Stimulated activated CD4-positive, alpha-beta T cell treated with anti-CD3 and anti-CD28 coated beads, Interleukin-2, amount 100 ng/mL, for 24 hours (primary cell): ENCODE results near the gene SDHAF1.

Source experiments
- DNase-seq, 2 donors: peaks; one replicate each; pipeline ENCODE4 v3.0.0-alpha.2; 2020

SDHAF1 gene

DNA sequence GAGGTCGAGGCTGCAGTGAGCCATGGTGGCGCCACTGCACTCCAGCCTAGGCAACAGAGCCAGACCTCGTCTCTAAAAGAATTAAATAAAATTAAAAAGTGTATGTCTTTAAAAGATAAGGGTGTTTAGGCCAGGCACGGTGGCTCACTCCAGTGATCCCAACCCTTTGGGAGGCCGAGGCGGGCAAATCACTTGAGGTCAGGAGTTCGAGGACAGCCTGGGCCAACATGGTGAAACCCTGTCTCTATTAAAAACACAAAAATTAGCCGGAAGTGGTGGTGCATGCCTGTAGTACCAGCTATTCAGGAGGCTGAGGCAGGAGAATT, 7.5 kb upstream of the SDHAF1 start:
- DNase-seq = no peak

DNA sequence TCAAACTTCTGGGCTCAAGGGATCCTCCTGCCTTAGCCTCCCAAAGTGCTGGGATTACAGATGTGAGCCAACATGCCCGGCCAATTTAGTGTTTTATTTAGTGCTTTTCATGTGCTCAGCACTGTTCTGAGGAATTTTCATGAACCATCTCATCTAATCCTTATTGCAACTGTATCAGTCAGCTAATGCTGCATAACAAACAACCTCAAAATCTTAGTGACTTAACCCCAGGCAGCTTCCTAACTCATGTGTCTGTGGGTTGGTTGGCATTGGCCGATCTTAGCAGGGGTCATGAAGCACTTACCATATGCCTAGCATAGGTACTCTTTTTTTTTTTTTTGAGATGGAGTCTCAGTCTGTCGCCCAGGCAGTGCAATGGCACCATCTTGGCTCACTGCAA, 6.2 kb upstream of the SDHAF1 start:
- DNase-seq = no peak

DNA sequence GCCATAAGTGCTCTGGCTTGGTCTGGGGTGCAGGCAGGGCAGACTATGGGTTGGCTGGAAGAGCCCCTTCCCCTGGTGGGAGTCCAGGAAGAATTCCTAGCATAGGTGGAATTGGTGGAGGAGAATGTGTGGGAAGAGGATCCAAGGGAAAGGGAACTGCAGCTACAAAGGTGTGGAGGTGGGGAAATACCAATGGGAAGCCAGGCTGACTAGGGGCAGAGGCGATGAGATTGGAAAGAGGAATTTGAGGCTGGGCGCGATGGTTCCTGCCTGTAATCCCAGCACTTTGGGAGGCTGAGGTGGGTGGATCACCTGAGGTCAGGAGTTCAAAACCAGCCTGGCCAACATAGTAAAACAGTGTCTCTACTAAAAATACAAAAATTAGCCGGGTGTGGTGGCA, 4.8 kb upstream of the SDHAF1 start:
- DNase-seq = no peak

DNA sequence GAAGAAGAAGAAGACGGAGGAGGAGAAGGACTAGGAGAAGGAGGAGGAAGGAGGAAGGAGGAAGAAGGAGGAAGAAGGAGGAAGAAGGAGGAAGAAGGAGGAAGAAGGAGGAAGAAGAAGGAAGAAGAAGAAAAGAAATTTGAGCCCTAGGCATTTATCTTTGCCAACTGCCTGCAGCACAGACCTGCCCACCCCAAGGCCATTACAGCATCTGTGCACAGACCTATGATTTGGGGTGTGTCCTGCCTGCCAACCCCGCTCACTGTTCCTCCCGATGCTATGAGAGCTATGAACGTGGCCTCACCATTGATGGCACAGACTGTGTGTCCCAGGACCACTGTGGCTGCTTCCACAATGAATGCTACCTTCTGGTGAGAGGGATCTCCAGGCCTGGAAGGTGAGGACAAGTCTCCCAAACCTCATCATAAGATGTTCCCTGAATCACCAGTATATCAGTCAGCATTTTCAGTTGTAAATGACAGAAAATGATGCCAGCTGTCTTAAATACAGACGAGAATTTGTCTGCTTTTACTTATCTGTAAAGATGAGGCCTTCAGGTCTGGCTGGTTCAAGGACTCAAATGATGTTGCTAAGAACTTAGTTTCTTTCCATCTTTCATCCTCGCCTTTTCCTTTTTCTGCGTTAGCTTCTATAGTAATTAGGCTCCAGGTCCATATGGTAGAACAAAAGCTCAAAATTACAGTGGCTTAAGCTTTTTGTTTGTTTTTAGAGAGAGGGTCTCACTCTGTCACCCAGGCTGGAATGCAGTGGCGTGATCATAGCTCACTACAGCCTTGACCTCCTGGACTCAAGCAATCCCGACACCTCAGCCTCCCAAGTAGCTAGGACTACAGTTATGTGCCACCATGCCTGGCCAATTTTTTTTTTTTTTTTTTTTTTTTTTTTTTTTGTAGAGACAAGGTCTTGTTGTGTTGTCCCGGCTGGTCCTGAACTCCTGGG, 3.9 kb upstream of the SDHAF1 start:
- no peak for DNase-seq

DNA sequence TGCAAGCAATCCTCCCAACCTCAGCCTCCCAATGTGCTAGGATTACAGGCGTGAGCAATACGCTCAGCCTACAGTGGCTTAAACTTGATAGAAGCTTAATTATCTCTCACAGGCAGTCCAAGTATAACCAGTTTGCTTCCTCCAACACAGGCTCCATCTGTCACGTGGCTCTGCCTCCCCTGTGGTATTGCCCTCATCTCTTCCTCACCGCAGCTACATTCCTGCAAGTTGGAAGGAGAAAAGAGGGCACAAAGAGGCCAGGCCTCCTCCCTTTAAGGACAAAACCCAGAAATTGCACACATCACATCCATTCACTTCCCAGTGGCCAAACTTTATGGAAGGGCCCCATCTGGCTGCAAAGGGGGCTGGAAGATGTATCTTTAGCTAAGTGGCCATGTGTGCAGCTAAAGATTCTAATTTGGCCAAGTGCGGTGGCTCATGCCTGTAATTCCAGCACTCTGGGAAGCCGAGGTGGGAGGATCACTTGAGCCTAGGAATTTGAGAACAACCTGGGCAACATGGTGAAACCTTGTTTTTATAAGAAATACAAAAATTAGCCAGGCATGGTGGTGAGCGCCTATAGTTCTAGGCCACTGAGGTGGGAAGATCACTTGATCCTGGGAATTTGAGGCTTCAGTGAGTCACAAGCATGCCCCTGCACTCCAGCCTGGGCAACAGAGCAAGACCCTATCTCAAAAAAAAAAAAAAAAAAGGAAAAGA, 3.1 kb upstream of the SDHAF1 start:
- DNase-seq = no peak

DNA sequence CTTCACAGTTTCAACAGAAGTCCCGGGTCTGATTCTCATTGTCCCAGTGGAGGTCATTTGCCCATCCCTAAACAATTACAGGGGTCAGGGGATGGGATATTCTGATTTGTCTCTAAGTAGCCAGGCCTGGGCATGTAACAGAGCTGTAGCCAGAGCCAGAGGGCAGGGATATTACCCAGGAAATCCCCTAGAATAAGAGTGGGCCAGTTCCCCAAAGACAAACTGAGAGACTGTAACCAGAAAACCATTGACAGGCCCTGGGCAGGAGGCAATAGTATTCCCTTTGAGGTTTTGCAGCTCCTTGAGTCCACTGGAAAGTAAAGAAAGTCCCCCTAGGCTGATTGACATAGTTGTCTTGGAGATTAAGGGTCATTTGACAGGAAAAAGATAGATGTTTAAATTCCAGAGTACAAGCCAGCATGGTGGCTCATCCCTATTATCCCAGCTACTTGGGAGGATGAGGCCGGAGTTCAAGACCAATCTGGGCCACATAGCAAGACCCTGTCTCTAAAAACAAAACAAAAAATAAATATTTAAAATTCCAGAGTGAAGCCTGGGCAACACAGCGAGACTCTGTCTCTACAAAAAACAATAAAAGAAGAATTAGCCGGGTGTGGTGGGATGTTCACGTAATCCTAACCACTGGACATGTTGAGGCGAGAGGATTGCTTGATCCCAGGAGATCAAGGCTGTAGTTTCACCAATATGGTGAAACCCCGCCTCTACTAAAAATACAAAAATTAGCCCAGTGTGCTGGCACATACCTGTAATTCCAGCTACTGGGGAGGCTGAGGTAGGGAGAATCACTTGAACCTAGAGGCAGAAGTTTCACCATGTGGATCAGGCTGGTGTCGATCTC, 1.9 kb upstream of the SDHAF1 start:
- DNase-seq = no peak

DNA sequence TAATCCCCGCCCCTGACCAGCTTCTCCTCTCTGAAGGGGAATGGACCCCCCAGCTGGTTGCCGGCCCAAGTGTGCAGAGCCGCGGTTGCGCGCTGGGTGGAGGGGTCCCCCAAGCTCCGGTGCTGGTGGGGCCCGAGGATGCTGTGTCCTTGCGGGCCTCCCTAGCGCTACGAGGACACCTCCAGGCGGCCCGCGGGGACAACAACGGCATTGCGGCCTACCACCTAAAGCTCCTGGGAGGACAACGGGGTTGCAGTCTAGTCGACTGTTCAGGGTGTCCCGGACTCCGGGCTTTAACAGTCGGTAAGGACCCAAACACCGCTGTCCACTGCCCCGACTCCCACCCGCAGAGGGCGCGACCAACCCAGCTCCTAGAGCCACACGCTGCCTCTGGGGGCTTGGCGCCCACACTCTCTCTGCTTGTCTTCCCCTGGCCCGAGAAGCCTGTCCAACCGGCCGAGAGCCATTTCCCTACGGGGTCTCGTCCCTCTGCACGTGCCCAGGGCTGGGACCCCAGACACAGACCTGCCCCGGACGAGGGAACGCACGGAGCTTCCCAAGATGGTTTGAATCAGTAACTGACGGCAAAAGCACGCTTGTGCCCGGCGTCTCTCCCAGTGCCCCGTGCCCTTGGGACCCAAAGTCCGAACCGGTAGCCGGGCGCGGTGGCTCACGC, 927 bp upstream of the SDHAF1 start:
- DNase-seq = no peak

DNA sequence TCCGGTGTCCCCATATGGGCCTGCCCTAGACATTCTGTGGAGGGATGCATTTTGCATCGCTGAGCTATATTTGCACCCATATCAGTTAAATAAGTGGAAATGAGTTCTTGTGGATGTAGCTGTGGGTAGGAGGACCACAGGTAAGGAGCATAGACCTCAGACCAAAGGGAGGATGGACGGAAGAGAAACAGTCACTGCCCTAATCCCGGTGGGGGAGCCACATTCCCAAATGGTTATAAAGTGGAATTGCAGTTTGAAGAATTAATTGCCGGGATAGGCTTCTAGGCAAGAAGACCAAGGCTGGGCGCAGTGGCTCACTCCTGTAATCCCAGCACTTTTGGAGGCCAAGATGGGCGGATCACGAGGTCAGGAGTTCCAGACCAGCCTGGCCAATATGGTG, 1.8 kb downstream of the SDHAF1 start:
- no peak for DNase-seq

DNA sequence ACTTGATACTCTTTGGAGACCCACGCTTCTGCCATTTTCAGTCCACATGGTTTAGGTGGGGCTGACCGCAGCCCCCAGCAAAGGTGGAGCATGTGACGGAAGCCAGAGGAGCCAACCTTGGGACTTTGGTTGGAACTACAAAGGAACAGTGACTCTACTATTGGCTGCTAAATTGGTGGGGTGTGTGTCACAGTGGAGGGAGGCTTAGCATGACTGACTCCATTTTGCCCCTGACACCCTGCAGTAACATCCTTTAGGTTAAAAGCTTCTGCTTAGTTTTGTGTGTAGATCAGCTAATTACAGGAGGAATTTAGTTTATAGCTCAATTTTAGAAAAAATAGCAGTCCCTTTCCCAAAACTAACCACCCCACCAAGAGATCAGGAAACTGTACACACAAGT, 6.6 kb downstream of the SDHAF1 start:
- no peak for DNase-seq

DNA sequence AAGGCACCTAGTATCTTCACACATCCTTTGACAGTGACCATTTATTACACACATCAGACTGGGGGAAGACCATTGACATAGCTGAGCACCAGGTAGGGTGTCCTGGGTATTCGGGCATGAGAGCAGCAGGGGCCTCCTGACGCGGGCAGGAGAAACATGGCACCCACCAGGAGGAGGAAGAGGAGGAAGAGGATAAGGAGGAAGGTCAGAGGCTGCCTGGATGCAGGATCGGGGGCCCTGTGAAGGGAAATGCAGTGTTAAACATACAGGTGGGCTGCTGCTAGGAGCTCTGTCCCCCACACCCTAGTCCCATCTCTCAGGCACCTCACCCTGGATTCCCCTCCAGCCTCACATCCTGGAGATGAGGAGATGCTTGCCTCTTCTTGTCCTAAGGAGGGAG, 8.3 kb downstream of the SDHAF1 start:
- DNase-seq = no peak

DNA sequence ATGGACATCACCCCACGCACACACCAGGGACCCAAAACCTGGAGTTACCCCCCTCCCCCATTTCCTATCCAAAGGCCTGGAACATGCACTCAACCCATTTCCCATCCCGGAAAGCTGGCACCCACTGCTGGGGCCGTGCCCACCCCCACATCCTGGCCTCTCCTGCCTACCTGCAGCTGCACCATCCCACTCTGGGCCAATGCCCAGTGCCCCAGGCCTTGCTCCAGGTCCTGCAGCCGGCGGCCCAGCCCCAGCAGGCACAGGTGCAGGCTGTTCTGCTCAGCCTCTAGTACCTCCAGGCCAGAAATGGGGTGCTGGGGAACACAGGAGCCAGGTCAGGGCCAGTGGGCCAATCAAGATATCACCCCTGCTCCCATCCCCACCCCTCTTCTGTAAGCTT, 12.0 kb downstream of the SDHAF1 start:
- DNase-seq = no peak

DNA sequence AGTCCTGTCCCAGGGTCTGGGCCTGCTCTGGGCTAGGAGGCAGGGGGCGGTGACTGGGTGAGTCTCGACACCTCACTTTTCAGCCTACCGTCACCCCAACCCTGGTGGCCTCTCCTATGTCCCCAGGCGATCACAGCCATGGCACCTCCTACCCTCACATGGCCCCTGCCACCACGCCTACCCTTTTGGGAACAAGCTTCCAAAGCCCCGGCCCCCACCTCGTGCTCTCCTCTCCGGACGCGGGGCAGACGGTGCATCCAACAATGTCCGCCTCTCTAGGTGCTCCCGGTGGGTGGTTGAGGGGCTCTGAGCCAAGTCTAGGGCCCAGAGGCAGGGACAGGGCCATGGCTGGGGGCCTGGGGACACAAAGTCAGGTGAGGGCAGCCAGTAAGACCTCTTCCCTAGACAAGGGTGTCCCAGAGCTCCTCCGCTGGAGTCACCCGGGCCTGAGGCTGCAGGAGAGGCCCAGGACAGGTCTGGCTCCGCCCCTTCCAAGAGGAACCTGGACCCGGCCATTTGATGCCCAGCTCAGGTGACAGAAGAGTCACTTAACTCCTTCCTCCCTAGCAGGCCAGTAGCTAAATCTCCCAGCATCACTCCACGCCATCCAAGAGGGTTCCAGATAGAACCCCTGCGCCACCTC, 13.5 kb downstream of the SDHAF1 start, which contains the start of gene SYNE4:
SYNE4 (minus strand) TSS at position 478 of the 643 bp plus-strand sequence; CDS start at position 346, 132 bp downstream.
- no peak for DNase-seq

DNA sequence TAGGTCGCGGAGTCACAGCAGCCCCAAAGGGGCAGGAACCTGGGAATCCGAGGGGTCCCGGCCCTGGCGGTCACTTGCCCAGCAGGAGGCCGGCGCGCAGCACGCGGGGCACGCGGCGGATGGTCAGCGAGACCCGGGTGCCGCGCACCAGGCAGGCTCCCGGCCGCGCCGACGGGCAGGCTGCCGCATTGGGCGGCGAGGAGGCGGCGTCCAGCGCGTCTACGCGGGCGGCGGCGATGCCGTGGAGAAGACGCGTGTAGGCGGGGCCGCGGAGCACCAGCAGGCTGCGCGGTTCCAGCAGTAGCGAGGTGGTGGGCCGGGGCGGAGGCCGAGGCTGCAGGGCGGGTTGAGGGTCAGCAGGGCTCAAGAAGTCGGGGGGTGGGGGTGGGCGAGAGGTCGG, 14.2 kb downstream of the SDHAF1 start:
- DNase-seq = peak; percentile 52 to 72

DNA sequence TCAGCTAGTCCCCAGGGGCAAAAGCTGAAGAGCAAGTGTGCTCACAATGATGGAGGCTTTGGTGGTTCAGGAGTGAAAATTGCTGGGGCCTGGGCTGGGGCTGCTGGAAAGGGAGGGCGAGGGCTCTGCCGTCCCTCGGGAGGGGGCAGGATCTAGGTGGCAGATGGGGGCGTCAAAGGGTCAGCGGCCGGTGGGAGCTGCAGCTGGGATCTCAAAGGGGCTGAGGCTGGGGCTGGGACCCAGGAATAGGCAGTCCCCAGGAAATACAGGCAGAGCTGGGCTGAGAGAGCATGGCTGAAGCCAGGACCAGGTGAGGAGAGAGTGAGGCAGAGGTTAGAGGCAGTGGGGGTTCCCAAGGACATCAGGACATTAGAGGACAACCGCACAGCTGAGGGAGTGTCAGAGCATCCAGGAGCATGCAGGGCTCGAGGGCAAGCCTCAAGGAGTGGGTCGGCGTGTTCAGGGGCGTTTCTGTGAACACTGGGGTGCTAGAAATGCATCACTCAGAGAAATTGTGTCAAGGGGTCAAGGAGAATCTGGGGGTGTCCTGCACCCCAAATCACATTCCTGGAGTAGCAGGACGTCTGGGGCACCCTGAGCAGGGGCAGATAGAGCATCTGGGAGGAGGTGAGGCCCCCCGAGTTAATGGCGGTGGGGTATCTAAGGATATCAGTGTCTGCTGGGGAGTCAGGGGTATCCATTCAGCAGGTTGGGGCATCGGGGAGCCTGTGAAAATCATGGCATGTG, 14.8 kb downstream of the SDHAF1 start:
- no peak for DNase-seq

DNA sequence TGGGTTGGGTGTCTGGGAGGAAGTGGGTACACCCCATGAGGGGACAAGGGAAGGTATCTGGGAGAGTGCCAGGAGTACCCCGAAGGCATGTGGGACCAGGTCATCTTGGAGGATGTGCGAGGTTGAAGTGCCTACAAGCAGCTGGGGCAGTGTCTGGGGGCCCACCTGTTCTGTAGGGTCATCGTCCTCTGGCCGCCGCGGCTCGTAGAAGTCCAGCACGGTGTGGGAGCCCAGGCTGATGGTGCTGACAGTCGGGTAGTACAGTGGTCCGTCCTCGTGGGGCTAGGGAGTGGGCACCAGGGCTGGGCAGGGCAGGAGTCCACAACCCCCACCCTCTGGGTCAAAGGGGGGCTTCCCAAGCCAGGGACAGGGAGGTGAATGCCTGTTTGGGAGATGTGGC, 15.4 kb downstream of the SDHAF1 start:
- no peak for DNase-seq

DNA sequence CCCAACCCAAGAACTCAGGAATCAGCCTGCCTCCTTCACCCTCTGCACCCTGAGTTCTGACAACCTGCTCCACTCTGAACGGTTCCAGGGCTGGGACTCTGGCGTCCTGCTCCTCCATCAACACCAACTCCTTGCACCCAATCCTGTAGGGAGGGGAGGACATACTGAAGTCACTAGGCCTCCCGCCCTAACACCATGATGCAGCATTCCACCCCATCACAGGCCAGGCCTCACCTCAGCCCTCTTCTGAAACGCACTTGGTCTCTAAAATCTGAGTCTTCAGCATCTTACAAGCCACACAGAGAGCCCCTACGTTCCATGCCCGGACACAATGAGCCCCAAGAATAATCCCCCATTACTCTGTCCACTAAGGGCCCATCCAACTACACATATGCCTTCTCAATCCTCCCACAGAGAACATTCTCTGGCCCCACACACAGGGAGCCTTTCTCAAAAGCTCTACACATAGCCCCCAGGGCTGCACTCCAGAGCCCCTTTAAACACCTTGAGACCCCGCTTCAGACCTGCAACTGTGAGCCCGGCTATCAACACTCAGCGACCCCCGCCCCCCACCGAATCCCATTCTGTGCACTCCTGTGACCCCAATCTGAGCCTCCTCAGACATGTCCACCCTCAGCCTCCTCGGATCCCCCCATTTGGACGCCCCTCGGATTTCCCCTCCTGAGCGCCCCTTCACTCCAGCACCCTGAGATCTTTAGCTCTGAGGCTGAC, 18.5 kb downstream of the SDHAF1 start:
- no peak for DNase-seq

DNA sequence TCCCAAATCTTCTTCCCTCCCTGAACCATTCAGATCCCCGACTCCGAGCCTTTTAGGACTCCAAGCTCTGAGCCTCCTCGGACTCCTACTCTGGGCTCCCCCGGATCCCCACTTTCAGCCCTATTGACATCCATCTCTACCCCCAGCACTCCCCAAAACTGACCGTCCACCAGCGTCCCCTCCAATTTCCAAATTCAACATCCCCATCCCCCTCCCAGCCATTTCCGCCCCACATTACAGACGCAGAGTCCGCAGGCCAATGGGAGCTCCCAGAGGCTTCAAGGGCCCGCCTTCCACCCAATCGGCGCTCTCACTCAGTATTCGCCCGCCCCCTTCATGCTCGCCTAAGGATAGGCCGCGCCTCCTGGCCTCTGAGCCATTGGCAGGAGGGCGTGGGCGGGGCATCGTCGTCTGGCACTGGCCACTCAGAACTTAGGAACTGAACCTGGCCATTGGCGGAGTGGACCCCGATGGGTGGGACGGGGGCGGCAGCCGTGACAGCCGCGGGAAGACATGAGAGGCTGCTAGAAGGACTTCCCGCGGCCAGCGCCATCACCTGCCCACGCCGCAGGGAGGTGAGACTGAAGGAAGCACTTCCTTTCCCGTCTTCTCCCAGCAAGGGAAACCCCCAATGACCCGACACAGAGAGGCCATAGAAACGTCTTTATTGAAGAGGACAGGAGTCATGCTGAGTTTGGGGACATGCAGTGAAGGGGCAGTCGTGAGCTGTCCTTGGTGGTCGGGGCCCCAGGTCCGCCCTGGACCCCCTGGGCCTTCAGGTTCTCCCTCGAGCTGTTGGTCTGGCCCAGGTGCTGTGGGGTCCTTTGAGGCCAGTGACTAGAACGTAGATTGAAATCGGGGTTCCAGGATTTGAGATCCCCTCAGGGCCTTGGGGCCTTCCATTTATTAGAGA, 19.3 kb downstream of the SDHAF1 start, which contains the start of gene ALKBH6:
ALKBH6 (minus strand) TSS at position 202 of the 913 bp plus-strand sequence. CDS start 816 bp downstream, outside the sequence.
- DNase-seq = peak; percentile 100

DNA sequence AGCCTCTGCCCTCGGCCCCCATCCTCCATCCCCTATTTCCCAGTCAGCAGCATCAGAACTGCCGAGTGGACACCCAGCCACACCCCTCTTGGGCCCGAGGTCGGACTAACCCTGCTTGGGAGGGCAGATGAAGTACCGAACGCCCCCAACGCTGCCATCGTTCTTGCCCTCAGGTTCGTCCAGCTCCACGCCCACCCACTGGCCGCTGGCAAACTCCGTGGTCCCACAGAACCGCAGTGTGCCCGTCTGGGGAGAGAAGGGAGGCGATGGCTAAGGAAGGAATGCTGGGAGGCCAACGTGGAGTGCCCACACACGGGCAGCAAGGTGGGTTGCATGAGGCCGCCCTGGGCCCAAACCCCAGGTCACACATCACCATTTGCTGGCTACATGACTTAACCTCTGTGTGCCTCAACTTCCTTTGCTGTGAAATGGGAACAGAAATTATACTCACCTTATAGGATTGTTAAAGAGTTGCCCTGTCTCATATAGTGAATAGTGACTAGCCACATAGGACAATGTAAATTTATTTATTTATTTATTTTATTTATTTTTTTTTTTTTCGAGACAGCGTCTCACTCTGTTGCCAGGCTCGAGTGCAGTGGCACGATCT, 24.2 kb downstream of the SDHAF1 start:
- DNase-seq = no peak

DNA sequence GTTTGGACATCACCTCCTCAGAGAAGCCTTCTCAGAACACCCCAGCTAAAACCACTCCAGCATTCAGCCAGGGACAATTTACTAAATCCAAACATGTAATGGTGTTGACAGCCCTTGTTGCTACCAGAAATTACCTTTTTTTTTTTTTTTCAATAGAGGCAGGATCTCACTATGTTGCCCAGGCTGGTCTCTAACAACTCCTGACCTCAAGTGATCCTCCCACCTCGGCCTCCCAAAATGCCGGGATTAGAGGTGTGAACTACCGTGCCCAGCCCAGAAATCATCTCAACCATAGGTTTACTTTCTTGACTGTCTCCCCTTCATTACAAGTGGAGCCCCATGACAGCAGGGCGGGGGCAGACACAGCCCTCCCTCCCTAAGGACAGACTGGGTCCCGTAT, 28.4 kb downstream of the SDHAF1 start:
- DNase-seq = no peak
